ENCODE results near the gene NELL2.

- TF ChIP-seq GABPA (IDR thresholded peaks at IDR 0.05; ENCODE audit: low read depth): no peak
- TF ChIP-seq CTCF (IDR thresholded peaks at IDR 0.05; ENCODE audit: insufficient read depth, low read length): no peak
- no peak for TF ChIP-seq POLR2AphosphoS5 (IDR thresholded peaks at IDR 0.05; ENCODE audit: low read depth)
These were observed 24.5 kb downstream of the NELL2 start for GRCh38 chr12:44851586-44851985.
